ENCODE measurements around the gene GLI3.

Gene GLI3

GRCh38 chr7:42039921-42040320 is 197.1 kb downstream of the GLI3 start:
- no peak for DNase-seq (ENCODE audit: low read depth in 2 of 2, low spot score in 1 of 2)

- DNase-seq (ENCODE audit: low read depth in 2 of 2, low spot score in 1 of 2) = no peak
These were observed 201.8 kb downstream of the GLI3 start for GRCh38 chr7:42035210-42035609.

GRCh38 chr7:42033480-42033879 is 203.5 kb downstream of the GLI3 start:
- no peak for DNase-seq (ENCODE audit: low read depth in 2 of 2, low spot score in 1 of 2)

- DNase-seq (ENCODE audit: low read depth in 2 of 2, low spot score in 1 of 2) = no peak
These were observed 207.6 kb downstream of the GLI3 start for GRCh38 chr7:42029405-42029804.

GRCh38 chr7:42027521-42027920 is 209.5 kb downstream of the GLI3 start:
- no peak for DNase-seq (ENCODE audit: low read depth in 2 of 2, low spot score in 1 of 2)

GRCh38 chr7:42026622-42027197 is 210.3 kb downstream of the GLI3 start:
- no peak for DNase-seq (ENCODE audit: low read depth in 2 of 2, low spot score in 1 of 2)

- DNase-seq (ENCODE audit: low read depth in 2 of 2, low spot score in 1 of 2) = no peak
These were observed 211.2 kb downstream of the GLI3 start for GRCh38 chr7:42025635-42026375.

GRCh38 chr7:42024537-42024936 is 212.5 kb downstream of the GLI3 start:
- DNase-seq (ENCODE audit: low read depth in 2 of 2, low spot score in 1 of 2) = no peak

GRCh38 chr7:42023262-42023661 is 213.7 kb downstream of the GLI3 start:
- DNase-seq (ENCODE audit: low read depth in 2 of 2, low spot score in 1 of 2) = no peak

- no peak for DNase-seq (ENCODE audit: low read depth in 2 of 2, low spot score in 1 of 2)
These were observed 214.2 kb downstream of the GLI3 start for GRCh38 chr7:42022791-42023190.

- no peak for DNase-seq (ENCODE audit: low read depth in 2 of 2, low spot score in 1 of 2)
These were observed 215.0 kb downstream of the GLI3 start for GRCh38 chr7:42022056-42022455.

GRCh38 chr7:42021631-42022030 is 215.4 kb downstream of the GLI3 start:
- no peak for DNase-seq (ENCODE audit: low read depth in 2 of 2, low spot score in 1 of 2)

GRCh38 chr7:42020061-42020460 is 216.9 kb downstream of the GLI3 start:
- DNase-seq (ENCODE audit: low read depth in 2 of 2, low spot score in 1 of 2) = no peak

GRCh38 chr7:42017349-42017986 is 219.5 kb downstream of the GLI3 start:
- DNase-seq (ENCODE audit: low read depth in 2 of 2, low spot score in 1 of 2) = no peak

GRCh38 chr7:42016517-42016916 is 220.5 kb downstream of the GLI3 start:
- no peak for DNase-seq (ENCODE audit: low read depth in 2 of 2, low spot score in 1 of 2)

GRCh38 chr7:42014625-42015618 is 222.1 kb downstream of the GLI3 start:
- no peak for DNase-seq (ENCODE audit: low read depth in 2 of 2, low spot score in 1 of 2)

- no peak for DNase-seq (ENCODE audit: low read depth in 2 of 2, low spot score in 1 of 2)
These were observed 224.1 kb downstream of the GLI3 start for GRCh38 chr7:42012786-42013360.

- no peak for DNase-seq (ENCODE audit: low read depth in 2 of 2, low spot score in 1 of 2)
These were observed 224.7 kb downstream of the GLI3 start for GRCh38 chr7:42012313-42012712.

GRCh38 chr7:42011846-42012245 is 225.2 kb downstream of the GLI3 start:
- no peak for DNase-seq (ENCODE audit: low read depth in 2 of 2, low spot score in 1 of 2)

GRCh38 chr7:42010751-42011150 is 226.3 kb downstream of the GLI3 start:
- no peak for DNase-seq (ENCODE audit: low read depth in 2 of 2, low spot score in 1 of 2)
